Keratinocyte (primary cell): ENCODE data around the gene ZNF79. TPM values are rescaled to one million over a fixed set of nuclear protein-coding genes. Genes with fewer than 3 reads are reported as not detected.

ENCODE experiments used
- DNase-seq: peaks from one replicate; pipeline ENCODE4 v3.0.0-alpha.2; 2011; ENCODE audit warnings: low read depth, missing footprints, low spot score
- FAIRE-seq: peaks from 2 replicates; lab custom pipeline; 2011; peaks lifted over from hg19 to GRCh38; lab: Jason Lieb, UNC
- H2AFZ ChIP-seq: 2 replicates; pipeline ENCODE4 v1.6.0; 2012; ENCODE audit warnings: low read length, control low read depth, inconsistent platforms; ENCODE audit not compliant: control insufficient read depth
- H3K27ac ChIP-seq: 2 replicates; pipeline ENCODE4 v1.5.1; 2011; ENCODE audit warnings: low read length; ENCODE audit not compliant: control insufficient read depth, insufficient read depth
- H3K27me3 ChIP-seq: 3 replicates; pipeline ENCODE4 v1.6.0; 2011; ENCODE audit warnings: low read length; ENCODE audit not compliant: control insufficient read depth, insufficient read depth; ENCODE audit errors: extremely low read depth
- H3K36me3 ChIP-seq, 2 experiments: 2 replicates in 1 of 2; 3 replicates in 1 of 2; pipeline ENCODE4 v1.5.1; 2011; ENCODE audit warnings: low read length in 2 of 2, mild to moderate bottlenecking in 1 of 2; ENCODE audit not compliant: control insufficient read depth in 2 of 2, insufficient read depth in 2 of 2; ENCODE audit errors: extremely low read depth in 1 of 2
- H3K4me1 ChIP-seq: 3 replicates; pipeline ENCODE4 v1.5.1; 2011; ENCODE audit warnings: low read length; ENCODE audit not compliant: control insufficient read depth, insufficient read depth; ENCODE audit errors: extremely low read depth
- H3K4me2 ChIP-seq: 3 replicates; pipeline ENCODE4 v1.6.0; 2011; ENCODE audit warnings: low read depth, low read length; ENCODE audit not compliant: control insufficient read depth, insufficient read depth; ENCODE audit errors: extremely low read depth
- H3K4me3 ChIP-seq, 3 experiments: fragments of 200-600 bp in 1 of 3; sonication (generic) in 1 of 3; 2 replicates in 2 of 3; 3 replicates in 1 of 3; pipeline ENCODE4 v1.5.1; 2011 to 2016; ENCODE audit warnings: low read length in 3 of 3, mild to moderate bottlenecking in 3 of 3, control low read depth in 2 of 3, inconsistent platforms in 1 of 3, low read depth in 1 of 3, mixed read lengths in 1 of 3, mixed run types in 1 of 3, moderate library complexity in 1 of 3; ENCODE audit not compliant: control insufficient read depth in 2 of 3, insufficient read depth in 2 of 3; ENCODE audit errors: extremely low read depth in 1 of 3
- H3K79me2 ChIP-seq: 2 replicates; pipeline ENCODE4 v1.6.0; 2012; ENCODE audit warnings: low read length; ENCODE audit not compliant: control insufficient read depth, insufficient read depth
- H3K9ac ChIP-seq: 3 replicates; pipeline ENCODE4 v1.6.0; 2011; ENCODE audit warnings: low read length; ENCODE audit not compliant: control insufficient read depth, insufficient read depth; ENCODE audit errors: extremely low read depth
- H3K9me1 ChIP-seq: 3 replicates; pipeline ENCODE4 v1.6.0; 2011; ENCODE audit warnings: low read length; ENCODE audit not compliant: control insufficient read depth, insufficient read depth; ENCODE audit errors: extremely low read depth
- H3K9me3 ChIP-seq: 2 replicates; pipeline ENCODE4 v1.5.1; 2012; ENCODE audit warnings: low read depth, low read length; ENCODE audit not compliant: control insufficient read depth
- H4K20me1 ChIP-seq: 3 replicates; pipeline ENCODE4 v1.6.0; 2011; ENCODE audit warnings: low read length; ENCODE audit not compliant: control insufficient read depth, insufficient read depth; ENCODE audit errors: extremely low read depth
- EZH2 ChIP-seq: IDR thresholded peaks from one replicate; pipeline ENCODE4 v1.6.1; 2012; ENCODE audit warnings: inconsistent platforms, mild to moderate bottlenecking, low read length, moderate library complexity
- dilution Hi-C: fragments of 300-500 bp; cut with MboI; formaldehyde crosslinking; loops from one replicate; pipeline ENCODE4 v1.7.0; 2020; ENCODE audit warnings: low sequenced_read_pairs; ENCODE audit not compliant: extremely low pct_ligation_motif_present
- polyA plus RNA-seq, 5 experiments: library from polyadenylated mRNA; depleted of rRNA in 3 of 5; stranded (reverse) in 3 of 5; stranded (forward) in 1 of 5; unstranded in 1 of 5; fragments of >200 nt; gene quantifications; 1 replicate in 1 of 5; 2 replicates in 3 of 5; 3 replicates in 1 of 5; pipeline versions ENCODE4 v1.2.1 to v1.2.3, GENCODE V29; 2011 to 2012; ENCODE audit warnings: missing spikeins in 2 of 5, low read depth in 1 of 5, low replicate concordance in 1 of 5
- TF ChIP-seq, protein P1 (sequence below), 3 experiments: IDR thresholded peaks in 1 of 3; conservative IDR thresholded peaks in 1 of 3; optimal IDR thresholded peaks in 1 of 3; 2 replicates in 2 of 3; 3 replicates in 1 of 3; pipeline versions ENCODE3 to v1.5.1; 2011; ENCODE audit warnings: low read length in 3 of 3, mild to moderate bottlenecking in 3 of 3, moderate library complexity in 2 of 3, control low read depth in 1 of 3, inconsistent platforms in 1 of 3; ENCODE audit not compliant: insufficient read depth in 2 of 3; ENCODE audit errors: extremely low read depth in 1 of 3

ZNF79 gene
- polyA plus RNA-seq, 1 donor (not counting 4 experiments of a cell fraction or from before 2014, with no cell fraction given), result 4.8 TPM

DNA sequence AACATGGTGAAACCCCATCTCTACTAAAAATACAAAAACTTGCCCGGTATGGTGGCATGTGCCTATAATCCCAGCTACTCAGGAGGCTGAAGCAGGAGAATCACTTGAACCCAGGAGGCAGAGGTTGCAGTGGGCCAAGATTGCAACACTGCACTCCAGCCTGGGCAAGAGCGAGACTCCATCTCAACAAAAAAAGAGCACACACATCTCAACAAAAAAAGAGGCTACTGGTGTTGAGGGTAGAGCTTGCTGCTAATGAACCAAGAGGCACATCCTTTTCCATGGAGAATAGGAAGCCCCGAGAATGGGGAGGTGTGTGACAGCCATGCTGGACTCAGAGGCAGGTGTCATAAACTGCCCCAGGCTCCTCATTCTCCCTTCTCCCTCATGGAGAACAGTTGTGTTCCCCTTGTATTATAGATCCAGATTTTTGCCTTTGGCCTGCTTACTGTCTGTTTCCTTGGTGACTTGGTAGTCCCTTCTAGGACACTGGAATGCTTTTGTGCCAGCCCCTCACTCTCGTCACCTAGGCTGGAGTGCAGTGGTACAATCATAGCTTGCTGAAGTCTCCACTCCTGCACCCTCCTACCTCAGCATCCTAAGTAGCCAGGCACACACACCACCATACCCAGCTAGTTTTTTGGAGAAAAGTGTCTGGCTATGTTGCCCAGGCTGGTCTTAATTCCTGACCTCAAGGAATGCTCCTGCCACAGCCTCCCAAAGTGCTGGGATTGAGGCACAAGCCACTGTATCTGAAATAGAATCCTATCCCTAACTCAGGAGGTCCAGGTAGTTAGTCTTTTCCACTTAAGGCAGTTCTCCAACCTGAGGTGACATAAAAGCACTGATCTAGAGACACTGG is 21.9 kb downstream of the ZNF79 start:
- TF ChIP-seq, protein P1, sequence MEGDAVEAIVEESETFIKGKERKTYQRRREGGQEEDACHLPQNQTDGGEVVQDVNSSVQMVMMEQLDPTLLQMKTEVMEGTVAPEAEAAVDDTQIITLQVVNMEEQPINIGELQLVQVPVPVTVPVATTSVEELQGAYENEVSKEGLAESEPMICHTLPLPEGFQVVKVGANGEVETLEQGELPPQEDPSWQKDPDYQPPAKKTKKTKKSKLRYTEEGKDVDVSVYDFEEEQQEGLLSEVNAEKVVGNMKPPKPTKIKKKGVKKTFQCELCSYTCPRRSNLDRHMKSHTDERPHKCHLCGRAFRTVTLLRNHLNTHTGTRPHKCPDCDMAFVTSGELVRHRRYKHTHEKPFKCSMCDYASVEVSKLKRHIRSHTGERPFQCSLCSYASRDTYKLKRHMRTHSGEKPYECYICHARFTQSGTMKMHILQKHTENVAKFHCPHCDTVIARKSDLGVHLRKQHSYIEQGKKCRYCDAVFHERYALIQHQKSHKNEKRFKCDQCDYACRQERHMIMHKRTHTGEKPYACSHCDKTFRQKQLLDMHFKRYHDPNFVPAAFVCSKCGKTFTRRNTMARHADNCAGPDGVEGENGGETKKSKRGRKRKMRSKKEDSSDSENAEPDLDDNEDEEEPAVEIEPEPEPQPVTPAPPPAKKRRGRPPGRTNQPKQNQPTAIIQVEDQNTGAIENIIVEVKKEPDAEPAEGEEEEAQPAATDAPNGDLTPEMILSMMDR (optimal IDR thresholded peaks at IDR 0.05 in 1 of 3, IDR thresholded peaks at IDR 0.05 in 1 of 3, conservative IDR thresholded peaks at IDR 0.05 in 1 of 3; ENCODE audit: extremely low read depth in 1 of 3, insufficient read depth in 2 of 3, low read length in 3 of 3), result no peak
- no peak for FAIRE-seq
- no peak overlapping the region for H3K4me3 ChIP-seq
- no peaks in the 10 kb centered on the region for H3K27me3 ChIP-seq
- no peak overlapping the region for H3K9ac ChIP-seq
- dilution Hi-C loops, result no loop called here
- no peak overlapping the region for H3K27ac ChIP-seq
- peaks cover 40 to 78% of the 10 kb centered on the region in 2 experiments for H3K36me3 ChIP-seq
- H3K9me1 ChIP-seq, result peaks cover 4% of the 10 kb centered on the region
- peaks cover 63% of the 10 kb centered on the region for H4K20me1 ChIP-seq
- no peak for DNase-seq
- H2AFZ ChIP-seq, result no peak overlapping the region
- peaks cover 34% of the 10 kb centered on the region for H3K79me2 ChIP-seq
- H3K4me1 ChIP-seq, result peaks cover 10% of the 10 kb centered on the region
- no peak overlapping the region for H3K4me2 ChIP-seq
- H3K9me3 ChIP-seq, result peaks cover 12% of the 10 kb centered on the region

DNA sequence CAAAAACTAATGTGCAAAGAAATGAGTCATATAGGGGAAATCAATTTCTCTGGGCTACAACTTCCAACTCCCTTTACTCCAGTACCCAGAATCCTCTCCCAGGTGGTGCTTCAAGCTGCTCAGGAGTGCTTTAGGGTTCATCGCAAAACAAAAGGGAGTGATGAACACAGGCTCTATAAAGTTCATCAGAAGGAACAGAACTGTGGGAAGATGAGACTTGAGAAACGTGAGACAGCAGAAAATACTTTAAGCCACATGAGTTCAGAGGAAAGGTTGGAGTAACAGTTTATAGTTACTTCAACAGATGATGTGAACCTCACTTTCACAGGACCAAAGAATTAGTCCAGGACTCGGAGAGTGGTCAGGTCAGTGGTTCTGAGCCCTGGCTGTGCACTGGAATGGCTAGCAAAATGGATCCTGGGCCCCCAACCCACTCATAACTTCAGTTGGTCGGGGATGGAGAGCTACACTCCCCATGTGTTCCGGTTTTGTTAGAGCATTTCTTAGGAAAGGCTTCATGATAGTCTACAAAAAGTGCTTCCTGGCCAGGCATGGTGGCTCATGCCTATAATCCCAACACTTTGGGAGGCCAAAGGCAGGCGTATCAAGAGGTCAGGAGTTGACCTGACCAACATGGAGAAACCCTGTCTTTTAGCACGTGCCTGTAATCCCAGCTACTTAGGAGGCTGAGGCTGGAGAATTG is 22.7 kb downstream of the ZNF79 start:
- H3K27ac ChIP-seq, result no peak overlapping the region
- no peak overlapping the region for H2AFZ ChIP-seq
- peaks cover 4% of the 10 kb centered on the region for H3K9me1 ChIP-seq
- H3K4me3 ChIP-seq, result no peak overlapping the region
- dilution Hi-C loops, result no loop called here
- TF ChIP-seq EZH2, result no peak
- TF ChIP-seq, protein P1 (optimal IDR thresholded peaks at IDR 0.05 in 1 of 3, IDR thresholded peaks at IDR 0.05 in 1 of 3, conservative IDR thresholded peaks at IDR 0.05 in 1 of 3; ENCODE audit: extremely low read depth in 1 of 3, insufficient read depth in 2 of 3, low read length in 3 of 3), result no peak
- H3K4me1 ChIP-seq, result peaks cover 10% of the 10 kb centered on the region
- H3K36me3 ChIP-seq, result peaks cover 39 to 75% of the 10 kb centered on the region in 2 experiments
- no peak for FAIRE-seq
- H3K9me3 ChIP-seq, result peaks cover 12% of the 10 kb centered on the region
- no peak overlapping the region for H3K4me2 ChIP-seq
- DNase-seq, result no peak
- peaks cover 35% of the 10 kb centered on the region for H3K79me2 ChIP-seq
- no peak overlapping the region for H3K9ac ChIP-seq
- peaks cover 63% of the 10 kb centered on the region for H4K20me1 ChIP-seq
- H3K27me3 ChIP-seq, result no peaks in the 10 kb centered on the region
